NCI-H2196 treated with DMSO at 0.1 percent for 48 hours (cell line): ENCODE measurements around the gene PXDC1.
"Not testable (repeated sequence)": the region's sequence is repeated elsewhere in the genome, so short reads cannot be mapped to it uniquely, and the experiment has no call there.

ENCODE experiments used
- DNase-seq: peaks from one replicate; lab custom pipeline; 2025; ENCODE audit not compliant: unreplicated experiment; lab: John Stamatoyannopoulos, UW

The PXDC1 gene

GRCh38 chr6:3734023-3734422 lies 17.5 kb downstream of the PXDC1 start:
- DNase-seq = no peak

DNA sequence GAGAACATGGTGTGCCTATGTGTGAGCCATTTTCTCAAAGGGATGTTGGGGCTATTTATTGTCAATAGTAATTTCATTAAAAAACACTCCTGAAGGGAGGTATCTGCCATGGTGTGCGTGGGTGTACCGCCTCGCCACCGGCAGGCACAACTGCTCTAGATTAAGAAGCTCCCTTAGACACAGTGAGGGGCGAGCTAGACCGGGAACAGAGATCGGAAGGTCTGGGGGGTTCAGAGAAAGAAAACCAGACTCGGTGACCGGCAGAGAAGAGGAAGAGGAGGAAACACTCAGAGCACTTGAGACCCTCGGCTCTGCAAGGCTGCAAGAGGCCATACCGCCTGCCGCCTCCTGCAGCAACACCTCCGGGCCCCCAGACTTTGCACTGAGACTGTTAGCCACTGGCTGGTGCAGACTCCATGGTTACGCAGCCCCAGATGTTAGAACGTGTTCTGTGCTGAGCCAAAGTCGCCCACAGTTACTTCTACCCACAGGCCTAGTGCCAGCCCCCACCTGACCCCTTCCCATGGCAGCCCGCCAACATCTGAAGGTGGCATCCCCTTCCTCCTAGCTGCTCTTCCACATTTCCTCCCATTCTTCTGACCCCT lies 18.1 kb downstream of the PXDC1 start:
- DNase-seq = no peak

GRCh38 chr6:3732345-3733141 lies 19.0 kb downstream of the PXDC1 start:
- DNase-seq = peak; percentile 82

DNA sequence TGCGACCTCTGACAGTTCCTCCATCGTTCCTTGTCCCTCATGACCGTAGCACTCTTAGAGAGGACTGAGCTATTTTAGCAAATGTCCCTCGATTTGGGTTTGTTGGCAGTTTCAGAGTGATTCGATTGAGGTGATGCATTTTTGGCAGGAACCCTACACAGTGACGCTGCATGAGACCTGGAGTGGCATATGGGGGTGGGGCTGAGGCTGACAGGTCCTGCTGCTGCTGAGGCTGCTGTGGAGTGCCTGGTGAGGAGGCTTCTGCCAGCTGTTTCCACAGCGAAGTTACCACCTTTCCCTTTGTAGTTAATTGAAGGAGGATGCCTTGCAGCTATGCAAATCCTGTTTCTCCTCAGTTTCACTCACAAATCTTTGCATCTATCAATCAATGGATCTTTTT lies 19.8 kb downstream of the PXDC1 start:
- no peak for DNase-seq

- no peak for DNase-seq
These were observed 21.7 kb downstream of the PXDC1 start for GRCh38 chr6:3729603-3730344.

DNA sequence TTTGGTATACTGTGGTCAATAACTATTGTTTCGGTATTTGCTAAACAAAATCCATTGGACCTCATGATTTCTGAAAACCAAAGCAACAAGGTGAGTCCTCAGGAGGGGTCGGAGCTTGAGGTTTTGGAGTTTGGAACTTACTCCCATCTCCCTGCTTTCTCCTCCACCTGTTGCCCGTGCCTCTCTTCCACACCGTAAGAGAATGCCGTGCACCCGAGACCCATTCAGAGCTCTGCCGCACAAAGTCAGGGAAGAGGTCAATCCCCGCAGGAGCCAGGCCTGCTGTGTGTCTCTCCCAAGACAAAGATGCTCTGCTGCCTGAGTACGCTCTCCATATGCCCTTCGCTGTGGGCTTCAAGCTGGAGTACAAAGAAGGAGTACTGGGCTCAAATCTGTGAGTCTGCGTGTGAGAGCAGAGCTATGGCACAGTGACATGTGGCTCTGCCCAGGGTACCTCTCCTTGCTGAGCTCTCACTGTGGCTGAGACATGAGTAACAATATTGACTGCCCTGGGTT lies 23.9 kb downstream of the PXDC1 start:
- no peak for DNase-seq

GRCh38 chr6:3727036-3727435 lies 24.5 kb downstream of the PXDC1 start:
- DNase-seq = no peak

GRCh38 chr6:3726421-3726820 lies 25.1 kb downstream of the PXDC1 start:
- no peak for DNase-seq

GRCh38 chr6:3725145-3726047 lies 26.1 kb downstream of the PXDC1 start:
- no peak for DNase-seq

GRCh38 chr6:3724451-3725144 lies 26.9 kb downstream of the PXDC1 start:
- DNase-seq = no peak

GRCh38 chr6:3723966-3724365 lies 27.5 kb downstream of the PXDC1 start:
- no peak for DNase-seq

DNA sequence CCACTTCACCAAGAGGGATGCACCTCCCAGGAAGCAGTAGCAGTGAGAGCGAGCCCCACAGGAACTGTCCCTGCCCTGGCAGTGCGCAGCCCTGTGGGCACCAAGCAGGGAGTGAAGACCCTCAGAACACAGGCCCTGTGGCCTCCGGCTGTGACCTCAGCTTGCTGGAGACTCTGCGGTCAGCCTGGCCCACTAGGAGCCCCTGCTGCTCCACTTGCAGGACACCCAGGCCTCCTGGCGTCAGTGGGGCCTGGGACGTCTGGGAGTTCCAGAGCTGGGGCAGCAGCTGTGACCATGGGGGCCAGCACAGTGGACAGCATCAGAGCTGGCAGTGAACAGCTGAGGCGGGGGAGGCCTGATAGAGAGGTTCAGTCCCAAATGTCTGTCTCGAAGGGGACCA lies 28.3 kb downstream of the PXDC1 start:
- no peak for DNase-seq

DNA sequence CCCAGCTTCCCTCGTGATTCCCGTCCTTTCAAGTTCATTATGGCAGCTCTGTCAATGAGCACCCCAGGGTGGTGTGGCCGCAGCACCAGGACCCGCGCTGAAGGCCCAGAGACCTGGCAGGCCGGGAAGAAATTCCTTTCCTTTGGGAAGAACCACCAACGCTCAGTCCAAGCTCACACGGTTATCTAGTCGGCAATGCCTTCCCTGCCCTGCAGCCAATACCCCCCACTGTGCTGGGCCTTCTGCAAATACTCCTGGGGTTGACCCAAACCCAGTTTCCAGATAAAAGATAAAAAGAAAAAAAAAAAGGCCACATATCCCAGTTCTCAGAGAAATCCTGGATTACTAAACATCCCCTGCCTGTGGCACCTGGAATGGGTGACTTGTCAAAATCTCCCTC lies 28.7 kb downstream of the PXDC1 start:
- DNase-seq = no peak

GRCh38 chr6:3721810-3722621 lies 29.5 kb downstream of the PXDC1 start:
- no peak for DNase-seq

DNA sequence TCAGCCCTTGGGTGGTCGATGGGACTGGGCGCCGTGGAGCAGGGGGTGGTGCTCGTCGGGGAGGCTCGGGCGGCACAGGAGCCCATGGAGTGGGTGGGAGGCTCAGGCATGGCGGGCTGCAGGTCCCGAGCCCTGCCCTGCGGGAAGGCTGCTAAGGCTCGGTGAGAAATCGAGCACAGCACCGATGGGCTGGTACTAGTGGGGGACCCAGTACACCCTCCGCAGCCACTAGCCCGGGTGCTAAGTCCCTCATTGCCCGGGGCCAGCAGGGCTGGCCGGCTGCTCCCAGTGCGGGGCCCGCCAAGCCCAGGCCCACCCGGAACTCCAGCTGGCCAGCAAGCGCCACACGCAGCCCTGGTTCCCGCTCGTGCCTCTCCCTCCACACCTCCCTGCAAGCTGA lies 30.7 kb downstream of the PXDC1 start:
- not testable (repeated sequence) for DNase-seq

- DNase-seq = no peak
These were observed 31.8 kb downstream of the PXDC1 start for GRCh38 chr6:3719462-3720308.

DNA sequence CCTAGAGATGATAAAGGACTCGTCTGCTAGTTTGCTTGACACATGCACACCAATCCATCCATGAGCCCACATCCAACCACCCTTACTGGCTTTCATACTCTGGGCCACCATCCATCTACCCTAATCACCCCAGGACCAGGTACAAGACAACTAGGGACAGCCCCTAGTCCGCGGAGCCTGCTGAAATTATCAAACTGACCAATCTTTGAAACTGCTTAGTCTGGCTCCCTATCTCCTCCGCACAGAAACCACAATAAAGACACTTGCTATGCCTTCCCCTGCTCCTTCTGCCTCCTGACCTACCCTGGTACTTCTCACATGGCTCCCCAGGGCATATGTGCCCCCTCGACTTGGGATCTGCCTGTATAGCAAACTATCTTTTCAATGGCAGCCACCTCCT lies 33.1 kb downstream of the PXDC1 start:
- no peak for DNase-seq

- DNase-seq = no peak
These were observed 36.2 kb downstream of the PXDC1 start for GRCh38 chr6:3715285-3715684.

- DNase-seq = no peak
These were observed 36.7 kb downstream of the PXDC1 start for GRCh38 chr6:3714768-3715167.
